Sigmoid colon (tissue), 4 donors: ENCODE data around the gene RANGRF.

Source experiments
- CTCF ChIP-seq, 4 experiments: fragments of 450-650 bp in 3 of 4; fragments of 200-600 bp in 1 of 4; IDR thresholded peaks; one replicate each; pipeline ENCODE4 v1.5.1; 2016 to 2019; ENCODE audit warnings: antibody characterized with exemption in 4 of 4, mild to moderate bottlenecking in 3 of 4, moderate library complexity in 2 of 4
- POLR2A ChIP-seq, 2 donors: fragments of 450-650 bp; IDR thresholded peaks; one replicate each; pipeline ENCODE4 v1.6.1; 2016; ENCODE audit warnings: antibody characterized with exemption in 2 of 2, mild to moderate bottlenecking in 2 of 2, moderate library complexity in 2 of 2
- POLR2AphosphoS5 ChIP-seq, 4 donors: sonication (generic); formaldehyde crosslinking; IDR thresholded peaks; one replicate each; pipeline ENCODE4 v1.6.1; 2017; ENCODE audit warnings: antibody characterized with exemption in 4 of 4

- no peak for TF ChIP-seq POLR2AphosphoS5 (IDR thresholded peaks at IDR 0.05)
- TF ChIP-seq CTCF (IDR thresholded peaks at IDR 0.05), result no peak
- no peak for TF ChIP-seq POLR2A (IDR thresholded peaks at IDR 0.05)
Measured at GRCh38 chr17:8254881-8255280, 33.6 kb upstream of the RANGRF start.
